ENCODE results near the gene NFATC4.

Gene NFATC4

GRCh38 chr14:24340606-24341005, 27.4 kb upstream of the NFATC4 start:
- H3K27ac ChIP-seq: no peak overlapping the region
- H2AFZ ChIP-seq (ENCODE audit: low read depth): no peak overlapping the region
- no peak overlapping the region for H3K4me2 ChIP-seq
- no peaks in the 10 kb centered on the region for H4K20me1 ChIP-seq (ENCODE audit: insufficient read depth)
- no peak overlapping the region for H3K4me3 ChIP-seq (IDR thresholded peaks at IDR 0.05; ENCODE audit: insufficient read depth, low read depth, low read length)
- no peak overlapping the region for H3K9ac ChIP-seq
- no peaks in the 10 kb centered on the region for H3K27me3 ChIP-seq (ENCODE audit: insufficient read depth, low read depth)
- TF ChIP-seq CTCF (conservative IDR thresholded peaks at IDR 0.05; ENCODE audit: low read depth, low read length): no peak
- no peaks in the 10 kb centered on the region for H3K36me3 ChIP-seq (ENCODE audit: insufficient read depth)
- H3K4me1 ChIP-seq (ENCODE audit: low read depth, poor library complexity, severe bottlenecking): no peaks in the 10 kb centered on the region
- no peaks in the 10 kb centered on the region for H3K79me2 ChIP-seq (ENCODE audit: insufficient read depth, low read depth)

DNA sequence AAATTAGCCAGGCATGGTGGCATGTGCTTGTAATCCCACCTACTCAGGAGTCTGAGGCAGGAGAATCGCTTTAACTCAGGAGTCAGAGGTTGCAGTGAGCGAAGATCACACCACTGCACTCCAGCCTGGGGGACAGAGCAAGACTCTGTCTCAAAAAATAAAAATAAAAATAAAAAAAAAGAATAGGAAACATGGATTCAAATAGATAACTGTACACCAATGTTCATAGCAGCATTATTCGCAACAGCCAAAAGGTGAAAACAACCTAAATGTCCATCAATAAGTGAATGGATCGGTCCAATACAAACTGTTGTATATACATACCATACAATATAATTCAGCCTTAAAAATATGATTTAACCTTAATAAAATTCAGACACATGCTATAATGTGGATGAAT, 25.1 kb upstream of the NFATC4 start:
- H3K27me3 ChIP-seq (ENCODE audit: insufficient read depth, low read depth): no peaks in the 10 kb centered on the region

GRCh38 chr14:24343795-24344660, 24.0 kb upstream of the NFATC4 start:
- Histone ChIP-seq H3K79me2 (ENCODE audit: insufficient read depth, low read depth) (no peaks in the 10 kb centered on the region), H2AFZ (ENCODE audit: low read depth) (no peak overlapping the region), H3K27me3 (ENCODE audit: insufficient read depth, low read depth) (no peaks in the 10 kb centered on the region), H3K27ac (no peak overlapping the region), H3K9ac (no peak overlapping the region), H3K36me3 (ENCODE audit: insufficient read depth) (no peaks in the 10 kb centered on the region), H3K4me3 (IDR thresholded peaks at IDR 0.05; ENCODE audit: insufficient read depth, low read depth, low read length) (no peak overlapping the region), H4K20me1 (ENCODE audit: insufficient read depth) (no peaks in the 10 kb centered on the region), H3K4me2 (no peak overlapping the region), H3K4me1 (ENCODE audit: low read depth, poor library complexity, severe bottlenecking) (no peaks in the 10 kb centered on the region)
- no peak for TF ChIP-seq CTCF (conservative IDR thresholded peaks at IDR 0.05; ENCODE audit: low read depth, low read length)

More for the DNA sequence above, 25.1 kb upstream of the NFATC4 start:
- Histone ChIP-seq H3K79me2 (ENCODE audit: insufficient read depth, low read depth) (no peaks in the 10 kb centered on the region), H3K27ac (no peak overlapping the region), H2AFZ (ENCODE audit: low read depth) (no peak overlapping the region), H3K9ac (no peak overlapping the region), H4K20me1 (ENCODE audit: insufficient read depth) (no peaks in the 10 kb centered on the region), H3K4me1 (ENCODE audit: low read depth, poor library complexity, severe bottlenecking) (no peaks in the 10 kb centered on the region), H3K4me3 (IDR thresholded peaks at IDR 0.05; ENCODE audit: insufficient read depth, low read depth, low read length) (no peak overlapping the region), H3K36me3 (ENCODE audit: insufficient read depth) (no peaks in the 10 kb centered on the region), H3K4me2 (no peak overlapping the region)
- no peak for TF ChIP-seq CTCF (conservative IDR thresholded peaks at IDR 0.05; ENCODE audit: low read depth, low read length)

DNA sequence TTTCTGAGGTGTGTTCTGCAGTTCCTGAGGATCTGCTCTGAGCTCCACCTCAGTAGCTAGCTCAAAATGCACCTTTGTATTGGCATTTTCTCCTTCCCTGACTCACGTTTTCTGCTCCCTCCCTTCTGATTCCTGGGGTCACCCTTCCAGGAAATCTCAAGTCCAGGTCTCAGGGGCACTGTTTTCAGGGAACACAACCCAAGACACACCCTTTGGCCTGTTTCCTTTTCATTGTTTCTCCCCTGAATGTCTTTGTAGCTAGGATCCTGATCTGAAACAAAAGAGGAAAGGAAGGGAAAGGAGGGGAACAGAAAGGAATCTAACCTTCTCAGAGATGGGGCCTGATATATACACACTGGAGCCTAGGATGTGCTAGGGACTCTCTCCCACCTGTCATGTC, 20.9 kb upstream of the NFATC4 start:
- H3K79me2 ChIP-seq (ENCODE audit: insufficient read depth, low read depth): no peaks in the 10 kb centered on the region
- no peak overlapping the region for H3K27ac ChIP-seq
- TF ChIP-seq CTCF (conservative IDR thresholded peaks at IDR 0.05; ENCODE audit: low read depth, low read length): no peak
- no peak overlapping the region for H3K4me2 ChIP-seq
- H3K9ac ChIP-seq: no peak overlapping the region
- H3K4me3 ChIP-seq (IDR thresholded peaks at IDR 0.05; ENCODE audit: insufficient read depth, low read depth, low read length): no peak overlapping the region
- H3K27me3 ChIP-seq (ENCODE audit: insufficient read depth, low read depth): no peaks in the 10 kb centered on the region
- no peaks in the 10 kb centered on the region for H3K36me3 ChIP-seq (ENCODE audit: insufficient read depth)
- no peak overlapping the region for H2AFZ ChIP-seq (ENCODE audit: low read depth)
- no peaks in the 10 kb centered on the region for H3K4me1 ChIP-seq (ENCODE audit: low read depth, poor library complexity, severe bottlenecking)
- H4K20me1 ChIP-seq (ENCODE audit: insufficient read depth): no peaks in the 10 kb centered on the region

Measured in KMS-11 (cell line).